GM18867 (cell line): ENCODE data around the gene PPP2R2D.
"Not testable (repeated sequence)": the region's sequence is repeated elsewhere in the genome, so short reads cannot be mapped to it uniquely, and the experiment has no call there.

Experiments used
- ATAC-seq: cut with Tn5 transposase; IDR thresholded peaks from one replicate; pipeline ENCODE4 v1.9.1; 2021; ENCODE audit warnings: mild to moderate bottlenecking, moderate library complexity; ENCODE audit not compliant: unreplicated experiment

PPP2R2D gene

DNA sequence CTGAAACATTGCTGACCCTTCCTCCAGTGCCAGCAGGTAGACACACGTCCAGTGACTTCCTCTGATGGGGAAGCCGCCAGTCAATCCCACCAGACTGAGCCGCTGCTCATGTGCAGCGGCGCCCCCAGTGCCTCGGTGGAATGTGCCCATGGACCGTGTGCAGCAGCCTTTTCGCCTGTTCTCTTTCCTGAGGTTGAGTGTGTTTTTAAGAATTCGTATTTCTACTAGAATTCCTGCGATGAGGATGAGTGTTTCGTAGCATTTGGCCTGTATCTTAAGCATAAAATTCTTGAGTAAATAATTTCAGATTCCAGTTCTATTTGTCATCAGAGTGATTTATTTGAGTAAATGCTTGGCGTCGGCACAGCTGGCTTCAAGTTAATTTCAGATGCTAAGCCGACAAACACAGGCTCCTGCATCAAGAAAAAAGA, 45.5 kb downstream of the PPP2R2D start:
- no peak for ATAC-seq

DNA sequence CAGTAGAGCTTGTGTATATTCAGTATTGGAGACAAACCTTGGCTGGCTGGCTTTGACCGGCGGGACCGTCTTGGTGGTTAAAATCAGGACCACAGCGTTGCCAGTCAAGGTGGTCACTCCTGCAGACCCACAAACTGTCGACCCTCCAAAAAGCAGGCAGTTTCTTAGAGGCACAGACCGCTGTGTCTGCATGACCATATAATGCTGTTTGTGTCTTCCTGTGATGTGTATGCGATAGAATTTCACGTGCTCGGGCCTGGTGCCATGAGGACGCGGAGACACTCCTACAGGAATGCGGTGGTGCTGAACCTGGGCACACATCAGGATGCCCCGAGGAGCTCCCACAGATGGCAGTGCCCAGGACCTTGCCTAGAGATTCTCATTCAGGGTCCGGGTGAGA, 46.1 kb downstream of the PPP2R2D start:
- ATAC-seq = no peak

DNA sequence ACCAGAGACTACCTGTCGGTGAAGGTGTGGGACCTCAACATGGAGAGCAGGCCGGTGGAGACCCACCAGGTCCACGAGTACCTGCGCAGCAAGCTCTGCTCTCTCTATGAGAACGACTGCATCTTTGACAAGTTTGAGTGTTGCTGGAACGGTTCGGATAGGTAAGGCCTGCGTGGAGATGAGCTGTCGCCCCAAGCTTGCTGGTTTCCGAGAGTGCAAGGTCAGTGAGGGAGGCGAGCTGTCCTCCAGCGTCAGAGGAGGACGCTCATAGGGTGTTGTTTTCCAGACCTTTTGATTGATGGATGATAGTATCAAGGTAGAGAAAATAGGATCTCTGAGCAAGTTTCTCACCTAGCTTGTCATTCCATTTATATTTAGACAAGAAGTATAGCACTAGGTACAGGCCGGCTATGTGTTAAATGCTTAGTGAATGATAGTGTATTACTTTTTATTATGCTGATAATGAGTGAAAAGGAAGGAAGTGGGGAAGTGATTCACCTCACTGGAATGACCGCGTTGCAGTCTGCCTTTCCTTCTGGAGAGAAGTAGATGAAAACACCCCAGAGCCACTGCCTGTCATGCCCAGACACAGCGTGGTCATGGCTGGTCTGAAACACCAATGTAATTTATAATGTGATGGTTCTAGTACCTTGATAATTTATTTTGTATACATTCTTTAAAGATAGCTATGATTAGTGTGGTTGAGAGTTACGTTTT, 47.0 kb downstream of the PPP2R2D start:
- no peak for ATAC-seq

DNA sequence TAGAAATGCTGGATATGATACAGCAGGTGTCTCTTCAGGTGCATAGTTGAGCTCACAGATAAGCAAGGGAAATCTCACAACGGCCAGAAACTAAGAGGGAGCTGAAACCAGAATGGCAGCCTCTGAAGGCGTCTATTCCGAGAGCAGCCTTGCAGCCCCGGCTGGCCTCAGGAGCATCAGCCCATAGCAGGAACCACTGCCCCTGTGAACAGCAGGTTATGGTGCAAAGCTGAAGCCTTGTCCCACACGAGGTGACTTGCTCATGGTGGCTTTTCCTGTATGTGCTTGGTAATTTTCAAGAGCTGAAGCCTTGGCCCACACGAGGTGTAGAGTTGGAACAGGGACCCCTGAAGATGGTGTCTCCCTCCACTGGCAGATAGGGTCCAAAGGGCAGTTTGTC, 47.7 kb downstream of the PPP2R2D start:
- ATAC-seq = no peak

DNA sequence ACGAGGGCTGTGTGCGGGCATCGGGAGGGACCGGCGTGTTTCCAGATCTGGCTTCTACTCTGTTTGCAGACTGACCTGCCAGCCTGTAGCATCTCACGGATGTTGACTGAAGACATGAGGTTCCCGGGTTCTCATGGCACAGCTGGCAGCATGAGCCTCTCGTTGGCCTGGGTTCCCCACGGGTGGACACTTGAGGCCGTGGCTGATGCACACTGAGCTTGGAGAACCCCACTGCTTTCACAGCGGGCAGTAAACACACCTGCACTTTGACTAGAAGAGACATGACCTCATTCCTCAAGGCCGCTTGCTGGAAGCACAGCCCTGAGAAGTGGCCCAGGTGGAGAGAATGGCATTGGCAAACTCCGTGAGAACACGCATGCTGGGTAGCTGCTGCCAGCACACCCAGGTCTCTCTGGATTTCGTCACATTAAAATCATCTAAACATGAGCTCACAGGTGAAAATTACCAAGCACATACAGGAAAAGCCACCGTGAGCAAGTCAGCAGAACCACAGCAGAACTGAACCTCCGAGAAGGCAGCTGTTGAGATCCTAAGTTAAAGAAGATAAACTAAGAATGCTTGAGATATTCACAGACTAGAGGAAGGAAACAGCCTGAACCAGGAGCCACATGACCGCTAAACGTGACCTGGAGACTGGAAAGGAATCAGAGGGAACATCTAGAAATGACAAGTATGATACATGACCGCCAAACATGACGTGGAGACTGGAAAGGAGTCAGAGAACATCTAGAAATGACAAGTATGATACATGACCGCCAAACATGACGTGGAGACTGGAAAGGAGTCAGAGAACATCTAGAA, 48.4 kb downstream of the PPP2R2D start:
- ATAC-seq = no peak

DNA sequence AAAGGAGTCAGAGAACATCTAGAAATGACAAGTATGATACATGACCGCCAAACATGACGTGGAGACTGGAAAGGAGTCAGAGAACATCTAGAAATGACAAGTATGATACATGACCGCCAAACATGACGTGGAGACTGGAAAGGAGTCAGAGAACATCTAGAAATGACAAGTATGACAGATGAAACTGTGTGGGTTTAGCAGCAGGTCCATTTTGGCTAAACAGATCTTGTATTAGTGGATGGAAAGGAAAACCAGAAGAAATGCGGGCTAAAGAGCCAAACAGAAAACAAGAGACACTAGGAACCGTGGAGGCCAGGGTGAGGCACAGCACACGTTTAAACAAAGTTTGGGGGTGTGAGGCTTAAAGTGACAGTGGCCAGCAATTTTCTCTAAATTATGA, 49.1 kb downstream of the PPP2R2D start:
- ATAC-seq = not testable (repeated sequence)

DNA sequence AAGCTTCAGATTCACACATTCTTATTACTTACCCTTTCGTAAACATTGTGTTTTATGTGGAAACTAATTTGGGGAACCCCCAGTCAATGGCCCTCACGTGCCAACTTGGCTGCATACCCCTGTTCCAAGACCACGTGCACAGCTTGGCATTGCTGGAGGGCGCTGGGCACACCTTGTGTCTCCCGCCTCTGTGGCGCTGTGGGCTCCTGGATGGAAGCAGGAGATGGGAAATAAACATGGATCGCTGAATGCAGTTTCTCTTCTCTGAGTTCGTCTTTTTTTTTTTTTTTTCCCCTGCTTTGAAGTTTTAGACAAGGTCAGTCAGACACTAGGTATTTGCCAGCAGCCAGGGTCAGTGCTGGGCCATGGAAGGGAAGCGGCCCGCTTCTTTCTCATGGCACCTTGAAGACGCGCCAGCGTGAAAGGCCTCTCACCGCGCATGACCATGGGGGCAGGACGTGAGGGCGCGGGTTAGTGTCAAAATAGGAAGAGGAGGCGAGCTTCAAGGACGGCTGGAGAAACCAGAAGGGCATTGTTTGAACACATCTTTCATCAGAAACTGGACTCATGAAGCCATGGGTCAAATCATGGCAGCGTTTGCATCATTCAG, 53.7 kb downstream of the PPP2R2D start:
- no peak for ATAC-seq

DNA sequence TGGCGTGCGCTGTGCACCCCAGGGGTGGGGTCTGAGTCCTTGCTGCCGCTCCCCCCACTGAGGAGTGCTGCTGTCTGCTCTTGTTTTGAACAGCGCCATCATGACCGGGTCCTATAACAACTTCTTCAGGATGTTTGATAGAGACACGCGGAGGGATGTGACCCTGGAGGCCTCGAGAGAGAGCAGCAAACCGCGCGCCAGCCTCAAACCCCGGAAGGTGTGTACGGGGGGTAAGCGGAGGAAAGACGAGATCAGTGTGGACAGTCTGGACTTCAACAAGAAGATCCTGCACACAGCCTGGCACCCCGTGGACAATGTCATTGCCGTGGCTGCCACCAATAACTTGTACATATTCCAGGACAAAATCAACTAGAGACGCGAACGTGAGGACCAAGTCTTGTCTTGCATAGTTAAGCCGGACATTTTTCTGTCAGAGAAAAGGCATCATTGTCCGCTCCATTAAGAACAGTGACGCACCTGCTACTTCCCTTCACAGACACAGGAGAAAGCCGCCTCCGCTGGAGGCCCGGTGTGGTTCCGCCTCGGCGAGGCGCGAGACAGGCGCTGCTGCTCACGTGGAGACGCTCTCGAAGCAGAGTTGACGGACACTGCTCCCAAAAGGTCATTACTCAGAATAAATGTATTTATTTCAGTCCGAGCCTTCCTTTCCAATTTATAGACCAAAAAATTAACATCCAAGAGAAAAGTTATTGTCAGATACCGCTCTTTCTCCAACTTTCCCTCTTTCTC, 55.0 kb downstream of the PPP2R2D start:
- ATAC-seq = no peak

DNA sequence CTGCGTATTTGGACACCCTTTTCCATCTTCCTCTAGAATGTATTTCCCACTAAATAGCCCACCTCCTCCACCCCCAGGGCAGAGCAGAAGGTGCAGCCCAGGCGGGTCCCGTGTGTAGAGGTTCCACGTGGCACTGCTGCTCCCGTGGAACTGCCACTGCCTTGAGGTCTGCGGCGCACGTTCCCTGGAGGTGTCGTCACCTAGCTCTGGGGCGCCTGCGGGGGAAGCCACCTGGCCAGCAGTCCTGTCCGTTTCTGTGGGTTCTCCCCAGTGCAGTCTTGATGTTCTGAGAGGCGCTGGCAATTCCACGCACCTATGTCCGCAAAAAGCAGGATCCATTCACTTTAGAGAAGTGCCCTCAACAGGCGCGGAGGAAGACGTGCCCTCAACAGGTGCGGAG, 59.0 kb downstream of the PPP2R2D start:
- no peak for ATAC-seq

DNA sequence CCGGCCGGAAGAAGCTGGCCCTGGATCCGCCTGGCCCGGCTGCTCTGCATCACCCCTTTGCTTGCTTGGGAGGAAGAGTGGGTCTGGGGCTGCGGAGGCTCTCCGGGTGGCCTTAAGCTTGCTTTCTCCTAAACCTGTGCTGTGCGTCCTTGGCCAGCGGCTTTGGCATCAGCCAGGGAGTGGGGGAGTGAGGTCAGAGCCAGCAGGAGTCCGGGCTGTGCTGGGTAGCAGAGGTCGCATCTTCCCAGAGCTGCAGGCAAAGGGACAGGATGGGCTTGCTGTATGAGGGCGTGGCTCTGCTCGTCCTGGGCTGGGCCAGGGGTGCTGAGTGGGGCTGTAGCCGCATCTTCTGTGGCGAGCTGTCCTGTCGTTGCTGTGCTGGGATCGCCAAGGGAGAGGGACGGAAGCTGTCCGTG, 59.8 kb downstream of the PPP2R2D start:
- ATAC-seq = no peak

DNA sequence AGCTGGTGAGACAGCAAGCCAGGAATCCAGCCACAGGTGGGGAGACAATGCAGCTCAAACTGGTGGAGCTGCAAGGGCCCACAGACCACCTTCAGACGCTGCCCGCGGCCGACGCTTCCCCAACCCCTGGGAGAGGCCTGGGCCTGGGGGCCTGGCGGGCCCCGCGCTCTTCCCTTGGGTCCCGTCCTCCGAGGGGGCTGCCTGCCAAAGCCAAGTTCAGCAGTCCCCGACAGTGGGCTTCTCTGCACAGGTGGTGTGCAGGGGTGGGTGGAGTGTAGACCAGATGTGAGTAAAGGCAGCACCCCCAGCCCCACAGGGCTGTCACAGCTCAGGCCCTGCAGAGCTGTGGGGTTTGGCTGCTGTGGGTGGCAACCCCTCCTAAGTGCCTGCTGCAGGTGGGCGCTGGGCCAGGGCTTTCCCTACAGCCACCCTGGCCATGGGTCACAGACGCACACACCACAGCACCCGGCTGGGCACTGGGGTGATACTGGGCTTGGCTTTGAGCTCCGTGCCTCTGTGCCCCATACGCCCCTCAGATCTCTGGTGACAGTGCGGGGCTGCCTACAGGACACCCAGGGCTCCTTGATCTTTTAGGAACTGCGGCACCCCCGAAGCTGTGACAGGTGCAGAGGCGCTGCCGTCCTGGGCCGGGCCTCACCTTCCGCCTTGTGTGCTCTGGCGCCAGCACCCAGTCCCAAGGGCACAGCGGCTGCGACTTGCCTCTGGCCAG, 60.4 kb downstream of the PPP2R2D start:
- ATAC-seq = no peak

DNA sequence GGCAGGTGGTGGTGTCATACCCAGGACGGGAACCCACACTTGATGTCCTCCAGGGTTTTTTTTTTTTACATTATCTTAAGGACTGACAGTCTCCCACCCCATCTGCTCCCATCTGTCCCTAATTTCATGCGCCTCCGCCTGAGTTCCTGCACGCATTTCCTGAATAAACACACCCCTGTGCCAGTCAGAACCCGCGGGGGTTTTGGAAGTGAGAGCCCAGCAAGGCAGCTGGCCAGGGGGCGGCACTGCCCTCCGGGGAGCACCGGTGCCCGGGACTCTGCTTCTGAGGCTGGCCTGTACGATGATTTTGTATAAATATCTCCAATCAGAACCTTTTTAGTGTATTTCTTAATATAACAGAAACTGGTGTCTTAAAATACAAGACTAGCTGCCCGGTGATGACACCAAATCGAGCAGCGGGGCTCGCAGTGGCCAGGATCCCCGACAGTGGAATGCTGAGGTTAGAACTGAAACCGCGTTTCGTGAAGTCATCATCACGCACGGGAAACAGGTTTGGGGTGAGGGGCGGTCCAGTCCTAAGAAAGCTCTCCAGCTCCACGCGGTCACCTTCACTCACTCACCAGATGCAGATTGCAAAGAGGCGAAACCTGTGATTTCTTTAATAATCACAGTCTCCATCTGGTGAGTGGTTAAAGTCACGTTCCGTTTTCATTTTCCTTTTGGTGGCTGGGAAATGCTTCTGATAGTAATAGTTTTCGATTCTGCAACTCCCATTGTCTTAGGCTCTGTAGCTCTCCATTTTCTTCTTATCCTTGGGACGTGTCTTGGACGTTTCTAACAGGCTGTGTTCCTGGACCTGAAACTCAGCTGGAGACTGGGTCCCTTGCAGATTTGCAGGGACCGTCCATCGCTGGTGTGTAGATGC, 61.2 kb downstream of the PPP2R2D start:
- ATAC-seq = no peak

DNA sequence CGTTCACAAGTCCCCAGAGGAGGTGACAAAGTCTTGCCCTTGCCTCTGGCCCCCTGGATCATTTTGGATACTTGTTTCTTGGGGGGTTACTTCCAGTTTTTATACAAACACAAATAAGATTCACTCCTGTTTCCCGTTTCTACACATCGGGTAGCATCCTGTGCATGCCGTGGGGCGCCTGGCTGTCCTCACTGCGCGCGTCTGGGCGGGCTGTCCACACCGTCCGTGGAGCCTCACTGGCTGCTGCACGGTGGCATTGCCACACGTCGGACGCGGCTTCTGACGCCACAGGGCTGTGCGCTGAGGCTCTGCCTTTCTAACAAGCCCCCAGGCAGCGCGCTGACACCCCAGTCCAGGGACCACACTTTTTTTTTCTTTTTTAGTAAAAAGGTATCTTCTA, 62.5 kb downstream of the PPP2R2D start:
- no peak for ATAC-seq

DNA sequence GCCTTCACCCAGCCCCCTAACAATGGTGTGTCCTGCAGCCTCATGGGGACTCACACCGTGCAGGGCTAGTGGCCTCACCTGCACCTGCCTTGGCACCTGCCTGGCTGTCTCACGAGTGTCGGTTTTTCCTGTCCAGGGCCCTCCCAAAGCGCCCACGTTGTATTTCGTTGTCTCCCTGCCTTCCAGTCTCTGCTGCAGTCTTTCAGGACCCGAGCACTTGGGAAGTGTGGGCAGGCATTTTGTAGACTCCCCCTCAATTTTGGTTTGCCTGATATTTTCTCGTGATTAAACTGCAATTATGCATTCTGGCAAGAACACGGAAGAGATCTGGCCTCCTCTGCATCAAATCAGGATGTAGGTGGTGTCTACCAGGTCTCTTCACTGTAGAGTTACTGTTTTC, 63.0 kb downstream of the PPP2R2D start:
- no peak for ATAC-seq

DNA sequence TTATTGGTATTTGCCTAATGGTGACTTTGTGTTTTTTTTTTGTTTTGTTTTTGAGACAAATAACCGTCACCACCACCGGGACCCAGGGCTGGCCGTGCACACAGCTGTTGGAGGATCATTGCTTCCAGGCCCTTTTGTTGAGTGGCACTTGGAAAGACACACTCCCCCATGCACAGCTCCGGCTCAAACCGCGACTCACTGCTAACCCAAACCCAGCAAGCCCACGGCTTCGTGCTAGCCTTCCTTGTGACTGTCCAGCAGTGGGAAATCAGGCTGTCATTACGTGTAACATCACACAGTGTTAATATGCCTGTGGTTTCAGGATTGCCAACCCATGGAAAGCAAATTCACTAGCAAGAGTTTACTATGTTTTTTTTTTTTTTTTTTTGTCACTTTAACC, 63.5 kb downstream of the PPP2R2D start:
- ATAC-seq = no peak

DNA sequence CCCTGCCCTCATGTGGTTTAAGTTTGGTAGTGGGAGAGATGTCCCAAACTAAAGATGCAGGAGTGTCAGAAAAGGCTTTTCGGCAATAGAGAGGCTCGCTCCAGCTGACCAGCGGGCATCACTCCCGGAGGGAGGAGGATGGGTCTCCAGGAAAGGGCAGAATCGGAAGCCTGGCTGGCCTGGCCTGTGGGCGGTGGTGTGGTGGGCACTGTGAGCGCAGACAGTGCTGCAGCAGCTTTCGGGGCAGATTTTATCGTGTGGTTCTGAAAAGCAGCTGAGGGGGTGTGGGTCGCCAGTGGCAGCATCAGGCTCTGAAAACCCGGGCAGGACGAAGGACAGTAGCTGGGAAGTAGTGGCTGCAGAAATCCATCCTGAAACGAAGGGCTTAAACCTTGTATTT, 68.1 kb downstream of the PPP2R2D start:
- ATAC-seq = no peak

DNA sequence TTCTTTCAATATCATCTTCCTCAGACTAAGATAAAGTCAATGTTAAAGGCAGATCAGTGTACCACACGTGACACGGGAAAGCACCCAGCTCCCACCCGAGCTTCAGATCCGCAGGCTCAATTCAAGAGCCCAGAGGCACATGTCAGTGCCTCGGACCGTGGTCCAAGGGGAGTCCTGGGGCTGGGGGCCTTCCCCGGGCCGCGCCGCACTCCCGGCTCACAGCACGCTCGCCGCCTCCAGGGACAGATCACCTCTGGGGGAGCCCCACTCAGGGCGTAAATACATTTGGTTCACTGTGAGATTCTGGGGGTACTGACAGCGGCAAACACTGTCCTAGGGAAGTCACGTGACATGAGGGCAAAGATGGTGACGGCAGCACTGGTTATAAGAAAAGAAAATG, 70.1 kb downstream of the PPP2R2D start:
- ATAC-seq = no peak

DNA sequence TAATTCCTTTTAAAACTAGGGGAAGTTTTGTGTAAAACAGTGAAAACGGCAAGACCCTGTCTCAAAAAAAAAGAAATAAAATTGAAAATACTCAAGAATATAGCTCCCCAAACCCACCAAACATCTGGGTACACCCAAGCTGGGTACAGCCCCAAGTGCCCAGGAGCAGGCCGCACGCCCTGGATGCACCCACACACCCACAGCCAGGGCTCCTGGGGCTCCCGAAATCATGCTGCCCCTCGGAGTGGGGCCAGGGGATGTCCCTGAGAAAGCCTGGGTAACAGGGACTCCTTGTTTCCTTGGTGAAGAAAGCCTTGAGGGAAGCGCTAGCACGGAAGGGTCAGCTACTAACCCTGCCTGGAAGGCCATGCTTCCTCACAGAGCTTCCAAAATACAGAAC, 70.8 kb downstream of the PPP2R2D start:
- no peak for ATAC-seq

DNA sequence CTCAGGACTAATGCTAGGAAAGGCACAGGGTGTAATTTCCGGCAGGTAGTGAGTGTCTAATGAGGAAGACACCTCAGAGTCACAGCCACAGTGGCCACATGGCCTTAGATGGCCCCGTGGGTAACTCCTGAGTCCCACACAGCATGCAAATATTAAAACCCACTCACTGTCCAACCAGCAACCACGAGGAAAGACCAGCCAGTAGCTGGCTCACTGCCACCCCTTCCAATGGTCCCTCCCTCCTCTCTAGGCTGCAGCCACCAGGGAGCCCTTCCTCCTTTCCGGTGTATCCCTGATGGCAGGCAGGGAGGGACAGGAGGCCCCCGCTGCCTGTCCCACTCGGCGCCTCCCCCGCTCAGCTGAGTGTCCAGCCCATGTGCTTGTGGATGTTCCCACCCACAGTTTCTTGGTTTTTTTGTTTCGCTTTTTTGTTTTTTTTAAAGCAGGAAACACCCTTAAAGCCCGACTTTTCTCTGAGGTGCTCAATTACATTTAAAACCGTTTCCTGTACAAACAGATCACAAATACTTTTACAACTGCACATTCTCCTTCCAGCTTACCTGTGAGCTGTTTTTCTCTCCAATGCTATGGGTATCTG, 71.8 kb downstream of the PPP2R2D start:
- no peak for ATAC-seq
